Osteocyte (in vitro differentiated cells): ENCODE results near the gene SMARCD2. TPM values are rescaled to one million over a fixed set of nuclear protein-coding genes. Genes with fewer than 3 reads are reported as not detected.
A peak's percentile ranks its signal among the peaks of the same experiment; 100 is the strongest.

ENCODE experiments used
- DNase-seq: peaks from one replicate; pipeline ENCODE4 v3.0.0; 2021; ENCODE audit warnings: mixed read lengths; ENCODE audit not compliant: unreplicated experiment; ENCODE audit errors: extremely low spot score
- H3K27ac Mint-ChIP-seq: one replicate; pipeline ENCODE4 v1.8.0; 2021; ENCODE audit warnings: mild to moderate bottlenecking, mixed read lengths; ENCODE audit not compliant: unreplicated experiment
- H3K27me3 Mint-ChIP-seq: one replicate; pipeline ENCODE4 v1.8.0; 2021; ENCODE audit warnings: mixed read lengths; ENCODE audit not compliant: unreplicated experiment
- H3K36me3 Mint-ChIP-seq: one replicate; pipeline ENCODE4 v1.8.0; 2021; ENCODE audit warnings: mixed read lengths; ENCODE audit not compliant: unreplicated experiment
- H3K4me1 Mint-ChIP-seq: one replicate; pipeline ENCODE4 v1.8.0; 2021; ENCODE audit warnings: mixed read lengths; ENCODE audit not compliant: unreplicated experiment
- H3K4me3 Mint-ChIP-seq: one replicate; pipeline ENCODE4 v1.8.0; 2021; ENCODE audit warnings: mild to moderate bottlenecking, moderate library complexity, mixed read lengths; ENCODE audit not compliant: unreplicated experiment
- H3K9me3 Mint-ChIP-seq: one replicate; pipeline ENCODE4 v1.8.0; 2021; ENCODE audit warnings: mixed read lengths; ENCODE audit not compliant: unreplicated experiment
- CTCF ChIP-seq: fragments of 200-600 bp; sonication (generic); IDR thresholded peaks from 2 replicates; pipeline ENCODE4 v1.5.0; 2021; ENCODE audit warnings: antibody characterized with exemption, mild to moderate bottlenecking, moderate library complexity
- total RNA-seq: library from RNA; stranded (reverse); gene quantifications from 2 replicates; pipeline ENCODE4 v1.2.1, GENCODE V29; 2021

SMARCD2 gene
- total RNA-seq, 1 donor from 2014 or later: 42.6 TPM

GRCh38 chr17:63834431-63835166, 7.9 kb downstream of the SMARCD2 start:
- H3K4me3 Mint-ChIP-seq: no peak overlapping the region
- no peaks in the 10 kb centered on the region for H3K27me3 Mint-ChIP-seq
- peak; percentile 65 for TF ChIP-seq CTCF
- DNase-seq: no peak
- H3K36me3 Mint-ChIP-seq: peaks cover 49% of the 10 kb centered on the region
- no peaks in the 10 kb centered on the region for H3K9me3 Mint-ChIP-seq
- peaks cover 15% of the 10 kb centered on the region for H3K4me1 Mint-ChIP-seq
- H3K27ac Mint-ChIP-seq: peak overlapping the region; percentile 62

DNA sequence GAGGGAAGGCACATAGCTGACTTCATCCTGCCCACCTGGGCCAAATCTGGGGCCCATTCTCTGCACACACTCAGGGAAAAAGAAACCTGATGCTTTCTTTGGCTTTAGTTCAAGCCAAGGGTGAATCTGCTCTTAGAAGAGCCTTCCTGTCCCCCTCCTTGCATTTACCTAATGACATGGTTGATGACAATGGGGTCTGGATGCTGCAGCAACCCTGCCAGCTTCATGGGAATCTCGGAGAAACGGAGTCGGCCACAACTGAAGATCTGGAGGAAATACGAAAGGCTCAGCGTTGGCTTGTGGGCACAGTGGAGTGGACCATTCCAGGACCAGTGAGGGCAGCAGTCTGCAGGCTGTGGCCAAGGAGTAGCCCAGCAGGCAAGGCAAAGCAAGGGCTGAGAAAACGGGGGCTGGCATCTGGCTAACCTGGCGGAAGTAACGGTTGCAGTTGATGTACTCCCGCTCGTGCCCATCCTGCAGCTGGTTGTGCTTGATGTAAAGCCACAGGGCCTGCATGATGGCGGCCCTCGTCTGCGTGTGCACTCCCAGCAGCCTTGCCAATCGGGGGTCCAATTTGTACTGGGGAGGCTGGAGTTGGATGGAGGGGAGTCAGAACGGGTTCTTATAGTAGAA, 8.6 kb downstream of the SMARCD2 start:
- H3K4me1 Mint-ChIP-seq: peaks cover 14% of the 10 kb centered on the region
- peaks cover 53% of the 10 kb centered on the region for H3K36me3 Mint-ChIP-seq
- H3K9me3 Mint-ChIP-seq: no peaks in the 10 kb centered on the region
- H3K27me3 Mint-ChIP-seq: no peaks in the 10 kb centered on the region
- H3K4me3 Mint-ChIP-seq: no peak overlapping the region
- H3K27ac Mint-ChIP-seq: no peak overlapping the region
- no peak for DNase-seq
- no peak for TF ChIP-seq CTCF

- Mint-ChIP-seq H3K4me1 (peaks cover 13% of the 10 kb centered on the region), H3K9me3 (no peaks in the 10 kb centered on the region), H3K36me3 (peaks cover 53% of the 10 kb centered on the region), H3K4me3 (no peak overlapping the region), H3K27me3 (no peaks in the 10 kb centered on the region), H3K27ac (no peak overlapping the region)
- DNase-seq: no peak
- TF ChIP-seq CTCF: no peak
Observed at GRCh38 chr17:63833026-63833740, 9.3 kb downstream of the SMARCD2 start.

DNA sequence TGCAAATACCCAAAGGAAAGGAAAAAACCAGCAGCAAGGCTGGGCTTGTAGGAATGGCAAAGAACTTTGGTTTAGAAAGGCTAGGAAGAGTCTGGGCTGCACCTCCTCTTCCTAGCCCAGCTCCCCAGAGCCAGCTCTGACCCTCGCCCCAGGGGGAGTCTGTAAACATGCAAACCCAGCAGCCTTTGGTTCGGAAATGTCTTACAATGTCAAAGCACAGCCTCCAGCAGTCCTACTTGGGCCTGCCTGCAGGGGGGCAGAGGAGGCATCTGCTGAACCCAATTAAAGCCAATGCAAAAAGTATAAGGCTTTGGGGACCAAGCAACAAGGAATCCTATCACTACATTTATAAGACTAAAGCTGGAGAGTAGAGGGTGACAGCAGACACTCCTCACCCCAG, 10.0 kb downstream of the SMARCD2 start:
- H3K27ac Mint-ChIP-seq: no peak overlapping the region
- H3K4me1 Mint-ChIP-seq: peaks cover 13% of the 10 kb centered on the region

More for the DNA sequence above, 10.0 kb downstream of the SMARCD2 start:
- Mint-ChIP-seq H3K27me3 (no peaks in the 10 kb centered on the region), H3K36me3 (peaks cover 53% of the 10 kb centered on the region), H3K9me3 (no peaks in the 10 kb centered on the region), H3K4me3 (no peak overlapping the region)
- DNase-seq: no peak
- no peak for TF ChIP-seq CTCF
